NCI-H82 (cell line): ENCODE measurements around the gene FGF16.
"Not testable (repeated sequence)": the region's sequence is repeated elsewhere in the genome, so short reads cannot be mapped to it uniquely, and the experiment has no call there.

Experiments used
- DNase-seq: peaks from one replicate; lab custom pipeline; 2025; lab: John Stamatoyannopoulos, UW

FGF16 gene

DNA sequence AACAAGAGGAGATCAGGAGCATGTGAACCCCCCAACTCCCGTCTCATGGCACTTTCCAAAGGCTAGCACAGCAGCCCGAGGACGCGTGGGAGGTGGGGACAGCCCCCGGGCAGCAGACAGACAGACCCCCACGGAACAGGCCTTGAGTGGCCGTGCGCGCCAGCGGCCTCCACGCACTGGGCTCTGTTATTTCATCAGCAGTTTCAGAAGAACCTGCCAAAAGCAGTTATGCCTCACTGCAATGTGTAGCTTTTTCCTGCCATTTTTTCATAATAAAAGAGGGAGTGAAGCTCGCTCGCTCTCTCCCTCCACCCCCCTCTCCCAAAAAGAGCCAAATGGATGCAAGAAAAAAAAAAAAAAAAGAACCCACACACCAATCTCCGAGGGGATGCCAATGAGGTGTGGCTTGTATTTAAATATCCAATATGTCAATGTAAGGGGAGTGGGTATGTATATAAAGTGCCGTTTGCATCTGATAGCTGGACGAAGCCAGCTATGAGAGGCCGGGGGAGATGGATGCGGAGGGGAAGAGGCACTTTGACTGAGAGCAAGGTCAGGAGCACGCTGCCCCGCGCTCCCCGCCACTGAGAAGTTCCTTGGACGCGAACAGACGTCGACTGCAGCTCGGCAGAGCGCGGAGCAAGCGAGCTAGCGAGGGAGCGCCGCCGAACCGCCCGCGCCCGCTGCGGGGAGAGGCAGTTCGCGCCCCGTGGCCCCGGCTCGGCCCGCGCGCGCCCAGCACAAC is at the start of gene FGF16:
FGF16 (plus strand) TSS at position 482 of the 745 bp plus-strand sequence. CDS start 286 bp downstream, outside the sequence.
- no peak for DNase-seq

DNA sequence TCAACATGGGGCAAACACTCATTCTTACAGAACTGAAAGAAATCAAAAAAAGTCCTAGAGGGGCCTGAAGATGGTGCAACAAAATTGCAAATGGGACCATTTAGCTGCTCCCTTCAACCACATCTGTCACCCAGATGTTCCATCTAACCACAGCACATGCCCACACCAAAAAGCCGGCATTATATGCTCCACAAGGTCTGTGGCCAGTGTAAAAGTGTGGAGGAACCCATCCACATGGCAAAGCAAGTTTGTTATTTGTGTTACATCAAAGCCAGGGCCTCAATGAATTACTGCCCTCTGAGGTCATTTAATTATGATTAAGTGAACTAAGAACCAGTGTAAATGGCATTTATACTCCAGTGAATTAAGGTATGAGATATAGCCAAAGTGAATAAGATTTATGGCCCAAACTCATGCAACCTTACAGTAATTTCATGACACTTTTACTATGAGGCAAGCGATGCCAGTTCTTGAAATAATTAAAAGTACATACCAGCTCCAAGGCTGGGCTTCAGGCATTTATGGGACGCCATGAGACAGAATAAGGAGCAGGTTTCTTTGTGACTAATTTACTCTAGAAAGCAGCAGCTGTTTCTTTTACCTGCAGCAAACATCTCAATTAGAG is 48.7 kb upstream of the FGF16 start:
- DNase-seq, result no peak

DNA sequence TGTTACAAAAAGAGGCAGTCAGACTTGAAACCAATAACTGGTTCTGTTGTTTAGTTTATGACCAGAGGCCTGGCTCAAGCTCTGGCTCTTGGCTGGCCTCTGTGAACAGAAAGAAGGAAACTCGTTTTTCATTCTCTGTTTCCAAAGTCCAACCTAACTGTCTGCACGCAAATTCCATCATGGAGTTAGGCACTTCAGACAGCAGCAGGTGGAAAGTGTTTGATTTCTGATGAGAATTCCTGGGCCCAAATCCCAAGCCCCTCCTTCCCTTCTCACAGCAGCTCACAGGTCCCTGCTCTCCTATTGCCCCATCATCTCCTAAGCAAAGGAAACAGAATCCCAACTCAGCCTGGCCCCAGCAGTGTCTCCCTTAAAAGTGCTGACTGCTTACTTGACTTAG is 42.8 kb upstream of the FGF16 start:
- DNase-seq, result peak; percentile 15

- not testable (repeated sequence) for DNase-seq
Observed at GRCh38 chrX:77407821-77408220, 39.4 kb upstream of the FGF16 start.

DNA sequence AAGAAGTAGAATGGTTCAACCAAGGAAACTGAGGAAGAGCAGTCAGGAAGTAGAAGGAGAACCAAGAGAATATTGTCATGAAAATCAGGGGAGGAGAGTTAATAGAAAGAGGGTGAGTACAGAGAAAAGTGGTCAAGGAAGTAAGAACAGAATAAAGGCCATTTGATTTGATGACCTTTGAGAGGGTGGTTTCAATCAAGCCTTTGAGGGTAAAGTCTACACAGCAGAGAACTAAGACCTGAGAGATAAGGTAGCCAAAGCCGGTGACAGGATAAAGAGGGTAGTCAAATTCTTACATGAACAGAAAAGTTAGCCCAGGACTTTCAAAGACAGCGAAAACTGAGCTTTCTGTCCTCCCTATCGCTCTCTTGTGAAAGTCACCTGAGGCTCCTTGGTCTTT is 34.6 kb upstream of the FGF16 start:
- DNase-seq, result no peak

DNA sequence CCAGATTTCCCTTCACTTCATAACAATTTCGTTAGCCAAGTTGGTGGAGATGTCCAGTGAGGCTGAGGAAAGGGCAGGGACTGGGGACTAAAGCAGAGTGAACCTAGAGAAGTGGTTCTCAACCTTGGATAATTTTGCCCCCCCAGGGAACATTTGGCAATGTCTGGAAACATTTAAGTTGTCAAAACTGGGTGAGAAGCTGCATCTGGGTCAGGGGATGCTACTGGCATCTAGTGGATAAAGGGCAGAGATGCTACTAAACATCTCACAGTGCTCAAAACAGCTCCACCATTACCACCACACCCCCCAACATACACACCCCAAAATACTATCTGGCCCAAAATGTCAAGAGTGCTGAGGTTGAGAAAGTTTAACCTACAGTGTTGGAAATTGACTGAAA is 32.0 kb upstream of the FGF16 start:
- no peak for DNase-seq

DNA sequence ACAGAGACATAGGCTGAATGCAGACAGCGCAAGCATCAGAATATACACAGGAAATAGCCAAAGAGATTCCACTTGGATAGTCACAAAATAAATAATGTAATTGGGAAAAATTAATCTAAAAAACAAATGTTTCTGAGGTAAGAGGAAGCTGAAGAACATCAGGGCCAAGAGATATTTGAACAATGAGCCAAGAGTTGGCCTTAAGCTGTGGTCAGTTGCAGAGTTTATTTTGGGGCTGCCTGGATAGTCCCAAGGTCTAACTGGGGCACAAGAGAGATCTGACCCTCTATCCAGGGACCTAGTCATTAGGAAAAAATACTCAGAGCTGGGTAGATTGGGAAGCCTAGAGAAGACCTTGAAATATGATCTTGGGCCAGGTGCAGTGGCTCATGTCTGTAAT is 31.3 kb upstream of the FGF16 start:
- no peak for DNase-seq

GRCh38 chrX:77422891-77423648 is 24.1 kb upstream of the FGF16 start:
- peak; percentile 33 for DNase-seq

- no peak for DNase-seq
Observed at GRCh38 chrX:77426811-77427210, 20.4 kb upstream of the FGF16 start.

DNA sequence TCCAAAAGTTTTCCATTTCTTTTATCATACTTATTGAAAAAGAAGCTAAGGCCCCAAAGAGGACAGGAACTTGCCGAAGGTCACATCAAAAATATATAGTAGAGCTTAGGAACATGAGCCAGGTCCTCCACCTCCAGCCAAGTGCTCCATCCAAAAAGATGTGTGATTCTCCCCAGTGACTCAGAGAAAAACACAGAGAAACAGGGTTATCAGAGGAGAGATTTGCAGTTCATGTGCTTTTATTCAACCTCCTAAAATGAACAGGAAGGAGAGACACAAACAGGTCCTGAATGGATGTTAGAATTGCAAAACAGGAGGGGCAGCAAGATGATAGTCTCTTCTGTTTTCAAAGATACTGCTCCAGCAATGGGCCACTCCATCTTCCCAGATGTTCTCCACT is 19.6 kb upstream of the FGF16 start:
- DNase-seq, result no peak

DNA sequence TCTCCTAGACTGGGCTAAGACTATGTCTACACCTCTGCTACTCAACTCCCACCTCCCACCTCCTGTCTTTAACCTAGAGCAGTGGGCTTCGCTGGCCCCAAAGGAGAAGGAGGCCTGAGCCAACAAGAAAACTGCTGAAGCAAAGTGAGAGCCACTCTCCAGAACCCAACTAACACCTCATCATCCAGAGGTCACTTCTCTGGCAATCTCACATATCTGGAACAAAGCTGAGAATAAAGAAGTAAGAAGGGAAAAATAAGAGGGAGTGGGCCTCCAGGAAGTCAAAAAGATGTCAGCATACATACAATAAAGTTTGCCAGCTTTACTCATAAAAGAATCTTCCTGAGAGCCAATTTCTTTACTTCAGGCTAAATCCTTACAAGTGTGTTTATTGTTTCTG is 18.6 kb upstream of the FGF16 start:
- DNase-seq, result no peak

GRCh38 chrX:77431227-77431626 is 16.0 kb upstream of the FGF16 start:
- DNase-seq, result peak; percentile 81

DNA sequence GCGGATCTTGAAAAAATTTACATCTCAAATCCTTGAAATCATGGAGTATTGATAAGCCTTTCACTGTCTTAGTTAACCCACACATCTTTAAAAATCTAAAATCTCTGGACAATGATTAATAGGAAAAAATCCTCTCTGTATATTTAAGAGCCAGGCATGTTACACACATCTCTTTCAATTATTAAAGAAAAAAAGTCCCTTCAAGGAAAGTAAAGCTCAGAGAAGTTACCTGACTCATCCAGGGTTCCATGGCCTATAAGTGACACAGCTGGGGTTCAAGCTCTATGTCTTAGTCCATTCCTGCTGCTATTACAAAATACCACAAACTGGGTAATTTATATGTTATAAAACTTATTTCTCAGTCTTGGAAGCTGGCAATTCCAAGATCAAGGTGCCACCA is 14.2 kb upstream of the FGF16 start:
- DNase-seq, result no peak

DNA sequence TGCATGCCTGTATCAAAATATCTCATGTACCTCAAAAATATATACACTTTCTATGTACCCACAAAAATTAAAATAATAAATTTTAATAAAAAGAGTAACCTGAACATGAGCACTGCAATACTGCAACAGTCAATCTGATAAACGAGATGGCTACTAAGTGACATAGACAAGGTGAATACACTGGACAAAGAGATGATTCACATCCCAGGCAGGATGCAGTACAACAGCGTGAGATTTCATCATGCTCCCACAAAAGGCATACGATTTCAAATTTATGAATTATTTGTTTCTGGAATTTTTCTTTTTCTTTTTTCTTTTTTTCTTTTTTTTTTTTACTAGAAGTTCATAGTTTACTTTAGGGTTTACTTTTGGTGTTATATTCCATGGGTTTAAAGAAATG is 12.2 kb upstream of the FGF16 start:
- DNase-seq, result no peak

- DNase-seq, result no peak
Observed at GRCh38 chrX:77436271-77436670, 10.9 kb upstream of the FGF16 start.

GRCh38 chrX:77436682-77437081 is 10.5 kb upstream of the FGF16 start:
- no peak for DNase-seq

DNA sequence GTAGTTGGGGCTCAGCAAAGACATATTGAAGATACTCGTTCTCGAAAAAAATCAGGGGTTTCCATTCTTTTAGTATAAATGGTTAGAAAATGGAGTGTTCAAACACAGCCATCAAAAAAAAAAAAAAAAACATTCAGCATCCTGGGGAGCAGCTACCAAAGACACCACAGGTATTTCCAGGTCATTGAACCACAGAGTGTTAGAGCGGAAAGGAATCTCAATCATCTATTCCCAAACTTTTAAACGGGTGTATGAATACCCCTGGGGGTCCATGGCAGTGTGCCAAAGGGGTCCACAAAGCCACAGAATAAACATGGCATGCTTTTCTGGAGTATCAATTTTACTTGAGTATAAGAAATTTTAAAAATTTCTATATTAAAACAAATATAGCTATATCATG is 6.9 kb upstream of the FGF16 start:
- DNase-seq, result no peak

DNA sequence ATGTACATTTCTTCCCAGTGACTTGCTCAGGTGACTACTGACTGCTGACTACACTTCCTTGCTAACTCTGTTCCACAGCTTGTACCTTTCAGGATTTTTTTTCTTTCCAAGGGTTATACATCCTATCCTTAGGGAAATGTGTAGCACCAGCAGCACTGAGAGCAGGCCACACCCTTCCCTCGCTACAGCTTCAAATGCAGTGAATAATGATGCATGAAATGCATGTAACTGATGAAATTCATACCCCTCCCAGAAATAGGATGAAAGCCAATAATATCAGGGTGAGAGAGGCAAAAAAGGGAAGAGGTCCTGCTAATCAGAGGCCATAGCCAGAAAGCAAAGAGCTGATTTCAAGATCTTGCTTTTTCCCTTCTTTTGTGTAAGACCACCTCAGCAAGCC is 6.2 kb upstream of the FGF16 start:
- no peak for DNase-seq

GRCh38 chrX:77441479-77441878 is 5.7 kb upstream of the FGF16 start:
- no peak for DNase-seq

GRCh38 chrX:77442728-77443127 is 4.5 kb upstream of the FGF16 start:
- no peak for DNase-seq

DNA sequence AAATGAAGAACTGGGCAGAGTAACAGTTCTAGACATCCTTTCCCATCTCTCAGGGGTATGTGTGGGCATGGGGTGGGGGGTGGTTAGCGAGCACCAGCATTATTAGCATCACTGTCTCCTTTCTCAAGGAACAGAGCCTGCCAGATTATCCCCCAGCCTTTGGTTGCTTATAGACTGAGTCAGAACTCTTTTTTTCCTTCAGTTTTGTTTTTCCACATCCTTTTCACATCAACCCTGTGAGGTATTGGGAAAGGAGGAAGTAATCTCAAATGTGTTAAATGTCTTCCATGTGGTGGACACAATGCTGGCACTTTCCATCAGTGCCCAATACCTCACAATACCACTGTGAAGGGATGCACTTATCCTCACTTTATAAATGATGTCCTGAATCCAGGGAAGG is 3.1 kb upstream of the FGF16 start:
- DNase-seq, result no peak

DNA sequence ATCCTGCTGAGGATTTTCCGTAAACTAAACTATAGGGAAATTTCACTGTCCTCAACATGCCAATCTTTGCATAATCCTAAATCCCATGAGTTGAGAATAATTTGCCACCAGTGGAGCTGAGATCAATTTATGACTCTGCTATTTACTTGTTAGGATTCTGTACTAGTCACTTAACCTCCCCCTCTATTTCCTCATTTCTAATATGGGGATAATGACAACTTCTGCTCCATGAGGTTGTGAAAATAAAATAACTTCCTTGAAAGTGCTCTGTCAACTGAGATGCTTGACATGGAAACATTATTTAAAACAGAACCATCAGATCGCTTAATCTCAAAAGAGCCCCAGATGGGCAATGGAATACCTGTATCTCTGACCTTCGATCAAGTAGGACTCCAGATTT is 2.6 kb upstream of the FGF16 start:
- no peak for DNase-seq

- no peak for DNase-seq
Observed at GRCh38 chrX:77446029-77446585, 1.1 kb upstream of the FGF16 start.
